GM23338 (cell line): ENCODE data around the gene ZNF324B. TPM values are rescaled to one million over a fixed set of nuclear protein-coding genes. Genes with fewer than 3 reads are reported as not detected.

ENCODE experiments used
- ATAC-seq: fragments of 200-7000 bp; cut with Tn5 transposase; 3 replicates; pipeline ENCODE4 v1.9.1; 2020
- DNase-seq: peaks from one replicate; pipeline ENCODE4 v3.0.0-alpha.2; 2015; ENCODE audit warnings: low spot score
- H2AFZ ChIP-seq: fragments of 200-600 bp; sonication (generic); 2 replicates; pipeline ENCODE4 v1.8.0; 2016; ENCODE audit warnings: antibody characterized with exemption, mild to moderate bottlenecking, moderate library complexity
- H3F3A ChIP-seq: fragments of 200-600 bp; sonication (generic); replicated peaks from 2 replicates; pipeline ENCODE4 v1.8.0; 2017; ENCODE audit warnings: antibody characterized with exemption, mixed run types, low read depth
- H3K27ac ChIP-seq: fragments of 200-600 bp; sonication (generic); 2 replicates; pipeline ENCODE4 v1.6.1; 2016; ENCODE audit warnings: low read depth
- H3K27me3 ChIP-seq: fragments of 200-600 bp; sonication (generic); 2 replicates; pipeline ENCODE4 v1.8.0; 2016; ENCODE audit warnings: mild to moderate bottlenecking, mixed run types, moderate library complexity; ENCODE audit not compliant: insufficient read depth
- H3K36me3 ChIP-seq: fragments of 200-600 bp; sonication (generic); 2 replicates; pipeline ENCODE4 v1.8.0; 2016; ENCODE audit warnings: mild to moderate bottlenecking; ENCODE audit not compliant: insufficient read depth
- H3K4me1 ChIP-seq: fragments of 200-600 bp; sonication (generic); 2 replicates; pipeline ENCODE4 v1.8.0; 2016; ENCODE audit warnings: mild to moderate bottlenecking, moderate library complexity; ENCODE audit not compliant: insufficient read depth
- H3K4me2 ChIP-seq: fragments of 200-600 bp; sonication (generic); 2 replicates; pipeline ENCODE4 v1.7.1; 2017; ENCODE audit warnings: mixed run types
- H3K4me3 ChIP-seq: fragments of 200-600 bp; sonication (generic); 2 replicates; pipeline ENCODE4 v1.6.1; 2016; ENCODE audit warnings: mixed run types
- H3K79me2 ChIP-seq: fragments of 200-600 bp; sonication (generic); replicated peaks from 2 replicates; pipeline ENCODE4 v1.8.0; 2017; ENCODE audit warnings: mild to moderate bottlenecking; ENCODE audit not compliant: insufficient read depth
- H3K9me2 ChIP-seq: fragments of 200-600 bp; sonication (generic); 2 replicates; pipeline ENCODE4 v1.8.0; 2017; ENCODE audit not compliant: insufficient read depth
- H4K20me1 ChIP-seq: fragments of 200-600 bp; sonication (generic); replicated peaks from 2 replicates; pipeline ENCODE4 v1.8.0; 2017; ENCODE audit warnings: mild to moderate bottlenecking; ENCODE audit not compliant: insufficient read depth
- H3K27ac Mint-ChIP-seq: 2 replicates; pipeline ENCODE4 v1.8.0; 2020; ENCODE audit warnings: inconsistent platforms, mild to moderate bottlenecking, moderate library complexity, mixed read lengths
- H3K27me3 Mint-ChIP-seq: 3 replicates; pipeline ENCODE4 v1.8.0; 2022; ENCODE audit warnings: low read depth, mild to moderate bottlenecking, moderate library complexity, mixed read lengths, inconsistent platforms; ENCODE audit not compliant: insufficient read depth, poor library complexity
- H3K36me3 Mint-ChIP-seq: 3 replicates; pipeline ENCODE4 v1.8.0; 2021; ENCODE audit warnings: low read depth, mild to moderate bottlenecking, inconsistent platforms, moderate library complexity, mixed read lengths
- H3K4me1 Mint-ChIP-seq: 3 replicates; pipeline ENCODE4 v1.8.0; 2020; ENCODE audit warnings: mild to moderate bottlenecking, inconsistent platforms, mixed read lengths
- H3K4me3 Mint-ChIP-seq: 3 replicates; pipeline ENCODE4 v1.8.0; 2021; ENCODE audit warnings: moderate library complexity, mild to moderate bottlenecking, inconsistent platforms, mixed read lengths
- H3K9me3 Mint-ChIP-seq: 3 replicates; pipeline ENCODE4 v1.8.0; 2020; ENCODE audit warnings: moderate library complexity, mild to moderate bottlenecking, inconsistent platforms, mixed read lengths
- CTCF ChIP-seq, 2 experiments: fragments of 200-600 bp in 1 of 2; sonication (generic) in 1 of 2; conservative IDR thresholded peaks; 2 replicates each; pipeline versions ENCODE4 v1.5.1 to v1.6.1; 2016 to 2017; ENCODE audit warnings: antibody characterized with exemption in 2 of 2, low read depth in 2 of 2, mild to moderate bottlenecking in 2 of 2, moderate library complexity in 1 of 2
- ETS1 ChIP-seq: IDR thresholded peaks from 2 replicates; pipeline ENCODE4 v1.6.1; 2016; ENCODE audit warnings: antibody characterized with exemption
- EZH2phosphoT487 ChIP-seq: fragments of 200-600 bp; sonication (generic); IDR thresholded peaks from one replicate; pipeline ENCODE4 v1.8.1; 2018; ENCODE audit warnings: antibody characterized with exemption; ENCODE audit not compliant: unreplicated experiment
- JUNB ChIP-seq: IDR thresholded peaks from one replicate; pipeline ENCODE4 v1.6.1; 2016; ENCODE audit warnings: antibody characterized with exemption; ENCODE audit not compliant: unreplicated experiment
- NANOG ChIP-seq: IDR thresholded peaks from 2 replicates; pipeline ENCODE4 v1.6.1; 2016; ENCODE audit warnings: antibody characterized with exemption, borderline replicate concordance
- ZNF114 ChIP-seq: fragments of 250-450 bp; sonication (Bioruptor Pico); IDR thresholded peaks from 2 replicates; pipeline ENCODE4 v1.5.0; 2020; ENCODE audit warnings: mild to moderate bottlenecking, moderate library complexity
- ZNF462 ChIP-seq: fragments of 250-450 bp; sonication (Bioruptor Pico); IDR thresholded peaks from 2 replicates; pipeline ENCODE4 v1.5.0; 2020; ENCODE audit warnings: mild to moderate bottlenecking, moderate library complexity
- polyA plus RNA-seq: library from polyadenylated mRNA; unstranded; fragments of >200 nt; fragmentation: Nextera tagmentation; extraction: Ambion mirVana; gene quantifications from 2 replicates; pipeline ENCODE4 v1.2.1, GENCODE V29; 2016
- total RNA-seq: library from RNA; depleted of rRNA; stranded (reverse); fragments of >200 nt; shearing (Covaris generic); gene quantifications from 2 replicates; pipeline ENCODE4 v1.2.3, GENCODE V29; 2014

The ZNF324B gene
- total and polyA plus RNA-seq, 2 experiments from 2014 or later: 0.50 to 4.7 TPM

- H3F3A ChIP-seq: no peaks in the 10 kb centered on the region
- H3K27me3 Mint-ChIP-seq: peaks cover 6% of the 10 kb centered on the region
- no peak overlapping the region for H3K4me3 Mint-ChIP-seq
- peaks cover 4% of the 10 kb centered on the region; the same call in 1 of the 2 replicates for H4K20me1 ChIP-seq
- H3K36me3 Mint-ChIP-seq: no peaks in the 10 kb centered on the region; the same call in 2 of the 3 replicates
- ATAC-seq: no peak
- no peaks in the 10 kb centered on the region for H3K79me2 ChIP-seq
- H2AFZ ChIP-seq: no peak overlapping the region
- no peak overlapping the region for H3K4me3 ChIP-seq
- no peak overlapping the region for H3K4me2 ChIP-seq
- H3K27ac ChIP-seq: no peak overlapping the region
- H3K9me2 ChIP-seq: no peaks in the 10 kb centered on the region
- no peaks in the 10 kb centered on the region; the same call in 2 of the 3 replicates for H3K9me3 Mint-ChIP-seq
- no peaks in the 10 kb centered on the region for H3K4me1 ChIP-seq
- no peak for TF ChIP-seq EZH2phosphoT487
- no peak for TF ChIP-seq ZNF462
- no peak for TF ChIP-seq ZNF114 (CRISPR knock-in tag)
- TF ChIP-seq ETS1: no peak
- TF ChIP-seq CTCF (conservative IDR thresholded peaks at IDR 0.05; ENCODE audit: low read depth in 2 of 2): no peak
- no peak for TF ChIP-seq NANOG
- no peak for TF ChIP-seq JUNB
- H3K4me1 Mint-ChIP-seq: no peaks in the 10 kb centered on the region
- no peak overlapping the region for H3K27ac Mint-ChIP-seq
- no peaks in the 10 kb centered on the region for H3K36me3 ChIP-seq
- no peaks in the 10 kb centered on the region for H3K27me3 ChIP-seq
- no peak for DNase-seq
Observed at GRCh38 chr19:58482372-58482771, 30.9 kb downstream of the ZNF324B start.
